Left kidney (tissue), 8 donors: ENCODE results near the gene TSPAN12. TPM values are rescaled to one million over a fixed set of nuclear protein-coding genes. Genes with fewer than 3 reads are reported as not detected.
A peak's percentile ranks its signal among the peaks of the same experiment; 100 is the strongest.
"Not testable (repeated sequence)": the region's sequence is repeated elsewhere in the genome, so short reads cannot be mapped to it uniquely, and the experiment has no call there.

ENCODE experiments used
- DNase-seq: peaks from one replicate; pipeline ENCODE4 v3.0.0-alpha.2; 2013
- long read RNA-seq, 8 donors: transcript quantifications; one replicate each; lab custom pipeline, GENCODE V29; 2026
- polyA plus RNA-seq: library from polyadenylated mRNA; unstranded; fragments of 120-200 nt; gene quantifications from one replicate; pipeline ENCODE4 v1.2.1, GENCODE V29; 2013; ENCODE audit not compliant: insufficient read length

Gene TSPAN12
- polyA plus RNA-seq, result 188 TPM
- long read RNA-seq, donor 1, transcript TSPAN12-201 (8 exons, 2,798 nt), result major isoform, 35 of 53 reads
- long read RNA-seq, donor 1, partial matches to known transcripts, result 8 of 53 reads
- long read RNA-seq, donor 1, other reads (novel, unspliced or antisense), result 8 of 53 reads
- long read RNA-seq, donor 2, transcript TSPAN12-201 (8 exons, 2,798 nt), result major isoform, 36 of 73 reads
- long read RNA-seq, donor 2, partial matches to known transcripts, result 16 of 73 reads
- long read RNA-seq, donor 2, other reads (novel, unspliced or antisense), result 19 of 73 reads
- long read RNA-seq, donor 3, transcript TSPAN12-201 (8 exons, 2,798 nt), result major isoform, 39 of 65 reads
- long read RNA-seq, donor 3, partial matches to known transcripts, result 23 of 65 reads
- long read RNA-seq, donor 3, other reads (novel, unspliced or antisense), result 0 of 65 reads
- long read RNA-seq, donor 4, transcript TSPAN12-201 (8 exons, 2,798 nt), result major isoform, 6 of 6 reads
- long read RNA-seq, donor 4, partial matches to known transcripts, result 0 of 6 reads
- long read RNA-seq, donor 4, other reads (novel, unspliced or antisense), result 0 of 6 reads
- long read RNA-seq, donor 5, transcript TSPAN12-201 (8 exons, 2,798 nt), result major isoform, 68 of 134 reads
- long read RNA-seq, donor 5, partial matches to known transcripts, result 38 of 134 reads
- long read RNA-seq, donor 5, other reads (novel, unspliced or antisense), result 24 of 134 reads
- long read RNA-seq, donor 6, transcript TSPAN12-201 (8 exons, 2,798 nt), result major isoform, 39 of 111 reads
- long read RNA-seq, donor 6, partial matches to known transcripts, result 52 of 111 reads
- long read RNA-seq, donor 6, other reads (novel, unspliced or antisense), result 18 of 111 reads
- long read RNA-seq, donor 7, transcript TSPAN12-202 (9 exons, 1,495 nt), result minor isoform, 7 of 105 reads
- long read RNA-seq, donor 7, transcript TSPAN12-201 (8 exons, 2,798 nt), result major isoform, 55 of 105 reads
- long read RNA-seq, donor 7, partial matches to known transcripts, result 27 of 105 reads
- long read RNA-seq, donor 7, other reads (novel, unspliced or antisense), result 15 of 105 reads
- long read RNA-seq, donor 8, transcript TSPAN12-201 (8 exons, 2,798 nt), result major isoform, 15 of 35 reads
- long read RNA-seq, donor 8, partial matches to known transcripts, result 6 of 35 reads
- long read RNA-seq, donor 8, other reads (novel, unspliced or antisense), result 12 of 35 reads

GRCh38 chr7:120857588-120858573 is at the start of gene TSPAN12:
TSS of gene TSPAN12 (minus strand) at chr7:120858144. CDS start at chr7:120856763, 1,381 bp downstream.
- peak; percentile 86 for DNase-seq

- DNase-seq, result no peak
Measured at GRCh38 chr7:120898715-120899499, 41.0 kb upstream of the TSPAN12 start.

GRCh38 chr7:120895253-120895652 is 37.3 kb upstream of the TSPAN12 start:
- not testable (repeated sequence) for DNase-seq

GRCh38 chr7:120885602-120886001 is 27.7 kb upstream of the TSPAN12 start:
- not testable (repeated sequence) for DNase-seq

GRCh38 chr7:120877701-120878100 is 19.8 kb upstream of the TSPAN12 start:
- DNase-seq, result no peak

GRCh38 chr7:120876922-120877321 is 19.0 kb upstream of the TSPAN12 start:
- DNase-seq, result no peak

- no peak for DNase-seq
Measured at GRCh38 chr7:120874722-120875121, 16.8 kb upstream of the TSPAN12 start.

- DNase-seq, result no peak
Measured at GRCh38 chr7:120874016-120874415, 16.1 kb upstream of the TSPAN12 start.

- no peak for DNase-seq
Measured at GRCh38 chr7:120873401-120873800, 15.5 kb upstream of the TSPAN12 start.

GRCh38 chr7:120869700-120870099 is 11.8 kb upstream of the TSPAN12 start:
- DNase-seq, result no peak

GRCh38 chr7:120867932-120868331 is 10.0 kb upstream of the TSPAN12 start:
- no peak for DNase-seq

- DNase-seq, result no peak
Measured at GRCh38 chr7:120865191-120865981, 7.4 kb upstream of the TSPAN12 start.

- DNase-seq, result no peak
Measured at GRCh38 chr7:120864141-120864900, 6.4 kb upstream of the TSPAN12 start.

- no peak for DNase-seq
Measured at GRCh38 chr7:120862987-120863590, 5.1 kb upstream of the TSPAN12 start.

- DNase-seq, result no peak
Measured at GRCh38 chr7:120860156-120860555, 2.2 kb upstream of the TSPAN12 start.

- DNase-seq, result no peak
Measured at GRCh38 chr7:120859459-120859858, 1.5 kb upstream of the TSPAN12 start.

GRCh38 chr7:120856621-120857352 is 1.2 kb downstream of the TSPAN12 start:
- DNase-seq, result no peak
